NCI-H2107 treated with DMSO at 0.1 percent for 48 hours (cell line): ENCODE measurements around the gene NPR1.
"Not testable (repeated sequence)": the region's sequence is repeated elsewhere in the genome, so short reads cannot be mapped to it uniquely, and the experiment has no call there.

ENCODE experiments used
- DNase-seq: peaks from one replicate; lab custom pipeline; 2025; ENCODE audit not compliant: unreplicated experiment; lab: John Stamatoyannopoulos, UW

The NPR1 gene

DNA sequence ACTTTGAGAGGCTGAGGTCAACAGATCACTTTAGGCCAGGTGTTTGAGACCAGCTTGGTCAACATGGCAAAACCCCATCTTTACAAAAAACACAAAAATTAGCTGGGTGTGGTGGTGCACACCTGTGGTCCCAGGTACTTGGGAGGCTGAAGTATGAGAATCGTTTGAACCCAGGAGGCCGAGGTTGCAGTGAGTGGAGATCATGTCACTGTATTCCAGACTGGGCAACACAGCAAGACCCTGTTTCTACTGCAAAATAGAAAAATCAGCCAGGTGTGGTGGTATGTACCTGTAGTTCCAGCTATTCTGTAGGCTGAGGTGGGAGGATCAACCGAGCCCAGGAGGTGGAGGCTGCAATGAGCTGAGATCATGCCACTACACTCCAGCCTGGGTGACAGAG lies 45.2 kb downstream of the NPR1 start:
- DNase-seq, result no peak

DNA sequence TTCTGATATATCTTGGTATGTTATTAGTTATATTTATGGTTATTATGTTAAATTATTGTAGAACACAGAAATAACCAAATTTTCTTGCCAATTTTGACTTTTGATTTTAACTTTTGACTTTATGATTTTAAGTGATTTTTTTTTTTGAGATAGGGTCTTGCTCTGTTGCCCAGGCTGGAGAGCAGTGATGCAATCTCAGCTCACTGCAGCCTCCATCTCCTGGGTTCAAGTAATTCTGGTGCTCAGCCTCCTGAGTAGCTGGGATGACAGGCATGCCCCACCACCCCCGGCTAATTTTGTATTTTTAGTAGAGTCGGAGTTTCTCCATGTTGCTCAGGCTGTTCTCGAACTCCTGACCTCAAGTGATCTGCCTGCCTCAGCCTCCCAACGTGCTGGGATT lies 46.1 kb downstream of the NPR1 start:
- not testable (repeated sequence) for DNase-seq

GRCh38 chr1:153727463-153728304 lies 49.2 kb downstream of the NPR1 start, which contains the start of gene INTS3:
TSS of gene INTS3 (plus strand) at chr1:153728050. CDS start at chr1:153728635, 585 bp downstream.
- peak; percentile 99 for DNase-seq

- peak; percentile 51 for DNase-seq
Measured at GRCh38 chr1:153728305-153729066, 50.0 kb downstream of the NPR1 start.

DNA sequence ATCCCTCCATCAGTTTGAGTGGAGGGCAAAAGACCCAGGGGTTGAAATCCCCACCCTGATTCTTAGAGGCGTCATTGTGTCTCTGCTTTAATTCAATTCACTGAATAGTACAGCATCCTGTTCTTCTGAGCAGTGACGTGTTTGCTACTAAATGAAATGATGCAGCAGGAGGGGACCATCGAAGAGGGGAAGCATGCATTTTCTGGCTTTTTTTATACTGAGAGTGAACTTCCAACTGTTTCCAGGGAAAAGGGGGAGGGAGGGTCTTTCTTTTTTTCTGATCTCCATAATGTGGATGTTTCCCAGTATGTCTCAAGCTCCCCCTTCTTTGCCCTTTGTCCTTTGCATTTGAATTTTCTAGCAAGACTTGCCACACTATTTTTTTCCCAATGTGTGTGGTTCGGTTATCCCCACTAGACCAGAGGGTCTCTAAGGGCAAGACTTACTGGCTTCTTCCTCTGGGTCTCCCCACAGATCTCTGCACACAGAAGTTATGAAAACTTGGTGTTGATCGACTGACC lies 52.0 kb downstream of the NPR1 start:
- no peak for DNase-seq

DNA sequence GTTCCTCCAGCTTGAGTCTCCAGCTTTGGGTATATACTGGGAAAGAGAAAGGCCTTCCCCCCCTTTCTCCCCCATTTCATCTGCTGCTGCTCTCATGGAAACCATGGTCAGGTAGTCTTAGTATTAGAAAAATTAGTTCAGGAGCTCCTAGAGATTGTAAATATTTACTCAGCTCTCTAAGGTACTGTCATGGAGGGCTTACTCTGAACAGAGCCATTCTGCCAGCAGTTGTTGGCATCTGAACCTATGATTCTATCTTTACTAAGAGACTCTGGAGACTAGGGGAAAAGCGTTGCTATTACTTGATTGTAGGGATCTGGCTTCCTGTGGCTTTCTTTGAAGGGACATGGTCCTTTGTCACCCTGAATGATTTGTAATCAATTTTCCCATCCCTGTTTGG lies 55.5 kb downstream of the NPR1 start:
- DNase-seq, result no peak

GRCh38 chr1:153734396-153735089 lies 56.1 kb downstream of the NPR1 start:
- no peak for DNase-seq

- no peak for DNase-seq
Measured at GRCh38 chr1:153735090-153735420, 56.6 kb downstream of the NPR1 start.

GRCh38 chr1:153741986-153742385 lies 63.5 kb downstream of the NPR1 start:
- no peak for DNase-seq

DNA sequence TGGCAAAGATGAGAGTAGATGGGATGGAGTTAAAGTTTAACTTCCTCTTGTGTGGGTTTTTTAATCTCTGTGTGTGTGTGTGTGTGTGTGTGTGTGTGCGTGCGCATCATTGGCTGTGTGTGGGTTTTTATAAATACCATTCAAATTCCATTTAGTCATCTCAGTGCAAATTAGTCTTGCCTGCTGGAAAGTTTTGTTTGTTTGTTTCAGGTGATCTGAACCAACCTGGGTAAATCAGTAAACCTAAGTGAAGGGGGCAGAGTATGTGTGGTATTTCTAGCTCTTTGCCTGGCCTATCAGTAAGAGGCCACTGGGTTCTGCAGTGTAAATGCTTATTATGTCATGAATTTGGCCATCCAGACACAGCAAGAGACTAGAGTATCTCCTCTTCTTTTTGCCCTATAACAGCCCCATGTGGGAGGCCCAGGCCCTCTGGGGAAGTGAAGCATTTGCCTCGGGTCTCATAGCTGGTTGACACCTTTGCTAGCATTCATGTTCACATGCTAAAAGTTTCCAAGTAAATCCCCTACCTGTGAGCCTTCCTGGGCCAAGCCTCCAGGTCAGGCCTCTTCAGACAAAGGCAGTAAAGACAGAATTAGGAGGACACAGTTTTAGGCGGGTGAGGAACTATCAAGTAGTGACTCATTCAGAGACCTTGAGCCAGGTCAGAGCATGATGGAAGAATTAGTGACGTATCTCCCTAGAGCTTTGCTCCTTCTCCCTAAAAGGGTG lies 64.1 kb downstream of the NPR1 start:
- no peak for DNase-seq
